Natural killer cell treated with Interleukin-12 subunit alpha and Interleukin-12 subunit beta and Interleukin-15 and Interleukin-18, amount 100 ng/mL, for 72 hours (primary cell): ENCODE data around the gene PARVB. TPM values are rescaled to one million over a fixed set of nuclear protein-coding genes. Genes with fewer than 3 reads are reported as not detected.
A peak's percentile ranks its signal among the peaks of the same experiment; 100 is the strongest.

ENCODE experiments used
- ATAC-seq, 2 donors: fragments of 150-1000 bp; cut with Tn5 transposase in 1 of 2; sonication (Bioruptor Pico), chemical (Tn5 transposase) in 1 of 2; 2 replicates each; pipeline ENCODE4 v1.10.0; 2021
- DNase-seq: peaks from one replicate; pipeline ENCODE4 v3.0.0; 2022; ENCODE audit warnings: low spot score
- H3K27ac Mint-ChIP-seq, 2 donors: 1 replicate in 1 of 2; 2 replicates in 1 of 2; pipeline ENCODE4 v1.8.0; 2022; ENCODE audit warnings: mixed read lengths in 2 of 2, mild to moderate bottlenecking in 1 of 2, moderate library complexity in 1 of 2
- H3K27me3 Mint-ChIP-seq, 2 donors: 1 replicate in 1 of 2; 2 replicates in 1 of 2; pipeline ENCODE4 v1.8.0; 2022; ENCODE audit warnings: mixed read lengths in 2 of 2
- H3K36me3 Mint-ChIP-seq: one replicate; pipeline ENCODE4 v1.8.0; 2022; ENCODE audit warnings: mixed read lengths
- H3K4me1 Mint-ChIP-seq, 2 donors: 1 replicate in 1 of 2; 2 replicates in 1 of 2; pipeline ENCODE4 v1.8.0; 2022; ENCODE audit warnings: low read depth in 2 of 2, mixed read lengths in 2 of 2, mild to moderate bottlenecking in 1 of 2
- H3K4me3 Mint-ChIP-seq: one replicate; pipeline ENCODE4 v1.8.0; 2022; ENCODE audit warnings: mixed read lengths
- H3K9me3 Mint-ChIP-seq: 2 replicates; pipeline ENCODE4 v1.8.0; 2022; ENCODE audit warnings: mixed read lengths
- total RNA-seq, 2 donors: library from RNA; stranded (reverse); gene quantifications; one replicate each; pipeline ENCODE4 v1.2.3, GENCODE V29; 2022

PARVB gene
- total RNA-seq, 2 donors from 2014 or later: 16.9 to 61.3 TPM

DNA sequence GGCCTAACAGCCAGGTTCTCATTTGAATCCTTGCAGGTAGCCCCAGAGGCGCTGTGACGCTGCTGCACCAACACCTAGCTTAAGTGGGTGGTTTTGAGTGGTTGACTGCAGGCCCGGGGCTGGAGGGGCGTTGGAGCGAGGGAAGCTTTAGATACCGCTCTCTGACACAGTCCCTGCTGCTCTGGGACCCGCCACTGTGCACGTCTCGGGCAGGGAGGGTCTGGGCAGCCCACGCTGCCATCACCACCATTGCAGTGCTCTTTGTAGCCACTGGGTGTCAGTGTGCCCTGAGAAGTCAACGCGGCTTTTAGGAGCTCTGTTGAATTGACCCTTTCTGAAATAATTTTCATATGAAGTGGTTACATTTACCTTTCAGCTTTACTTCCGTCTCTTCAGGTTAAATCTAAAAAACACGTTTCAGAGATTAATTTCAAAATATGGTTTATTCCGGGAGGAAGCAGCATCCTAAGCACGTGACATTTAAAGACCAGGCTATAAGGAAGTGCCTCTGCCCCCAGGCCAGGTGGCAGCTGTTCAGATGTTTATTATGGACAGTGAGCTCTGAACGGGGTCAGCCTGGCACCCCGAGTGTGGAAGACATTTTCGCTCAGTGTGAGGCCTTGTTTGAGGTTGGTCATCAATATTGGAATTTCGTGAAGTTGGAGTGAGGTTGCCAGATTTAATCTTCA is 30.9 kb upstream of the PARVB start:
- Mint-ChIP-seq H3K27ac (peak overlapping the region in 1 of 2 donors; percentile 38), H3K27me3 (no peaks in the 10 kb centered on the region), H3K36me3 (peaks cover 21% of the 10 kb centered on the region), H3K4me3 (no peak overlapping the region), H3K4me1 (peaks cover 24 to 26% of the 10 kb centered on the region in 2 donors), H3K9me3 (no peaks in the 10 kb centered on the region)
- DNase-seq: no peak
- ATAC-seq: peak; percentile 70

DNA sequence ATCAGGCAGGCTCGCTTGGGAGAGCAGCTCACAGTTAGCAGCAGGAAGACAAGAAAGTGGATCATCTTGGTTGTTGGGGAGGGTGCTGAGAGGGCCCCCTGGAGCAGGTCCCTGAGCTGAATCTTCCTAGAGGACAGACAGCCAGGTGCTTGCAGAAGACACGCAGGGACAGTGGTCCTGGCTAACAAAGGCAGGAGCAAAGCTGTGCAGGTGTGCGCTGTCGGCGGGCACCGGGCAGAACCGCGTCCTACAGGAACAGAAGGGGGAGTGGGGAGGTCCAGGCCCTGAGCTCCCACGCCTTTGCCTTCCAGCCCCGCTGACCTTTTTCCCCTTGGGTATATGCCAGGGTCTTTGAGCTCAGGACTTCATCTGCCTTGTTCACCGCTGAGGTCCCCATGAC is 30.1 kb upstream of the PARVB start:
- H3K27ac Mint-ChIP-seq: no peak overlapping the region
- H3K4me1 Mint-ChIP-seq: peaks cover 24 to 26% of the 10 kb centered on the region in 2 donors
- peaks cover 16% of the 10 kb centered on the region for H3K36me3 Mint-ChIP-seq
- ATAC-seq: no peak
- no peaks in the 10 kb centered on the region for H3K27me3 Mint-ChIP-seq
- H3K9me3 Mint-ChIP-seq: no peaks in the 10 kb centered on the region
- no peak for DNase-seq
- no peak overlapping the region for H3K4me3 Mint-ChIP-seq

DNA sequence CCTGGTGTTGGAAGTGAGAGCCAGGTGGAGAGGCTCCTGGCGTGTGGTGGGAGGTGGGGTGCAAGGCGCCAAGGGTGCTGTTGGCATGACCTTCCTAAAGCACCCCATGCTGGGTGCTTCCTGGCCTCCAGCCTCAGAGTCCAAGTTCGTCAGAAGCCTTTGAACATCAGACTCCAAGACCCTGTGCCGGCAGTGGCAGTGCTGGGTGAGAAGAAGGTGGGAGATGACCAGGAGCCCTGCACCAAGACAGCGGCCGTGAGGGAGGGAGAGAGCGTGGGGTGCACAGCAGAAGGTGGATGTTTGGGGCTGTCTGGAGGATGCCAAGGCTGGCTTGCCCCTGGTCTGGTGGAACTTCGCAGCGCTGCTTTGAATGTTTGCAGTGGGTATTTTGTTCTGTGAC is 29.7 kb upstream of the PARVB start:
- no peak for DNase-seq
- H3K27ac Mint-ChIP-seq: no peak overlapping the region
- no peak for ATAC-seq
- H3K9me3 Mint-ChIP-seq: no peaks in the 10 kb centered on the region
- H3K4me1 Mint-ChIP-seq: peaks cover 24 to 26% of the 10 kb centered on the region in 2 donors
- H3K4me3 Mint-ChIP-seq: no peak overlapping the region
- H3K36me3 Mint-ChIP-seq: peaks cover 16% of the 10 kb centered on the region
- no peaks in the 10 kb centered on the region for H3K27me3 Mint-ChIP-seq

DNA sequence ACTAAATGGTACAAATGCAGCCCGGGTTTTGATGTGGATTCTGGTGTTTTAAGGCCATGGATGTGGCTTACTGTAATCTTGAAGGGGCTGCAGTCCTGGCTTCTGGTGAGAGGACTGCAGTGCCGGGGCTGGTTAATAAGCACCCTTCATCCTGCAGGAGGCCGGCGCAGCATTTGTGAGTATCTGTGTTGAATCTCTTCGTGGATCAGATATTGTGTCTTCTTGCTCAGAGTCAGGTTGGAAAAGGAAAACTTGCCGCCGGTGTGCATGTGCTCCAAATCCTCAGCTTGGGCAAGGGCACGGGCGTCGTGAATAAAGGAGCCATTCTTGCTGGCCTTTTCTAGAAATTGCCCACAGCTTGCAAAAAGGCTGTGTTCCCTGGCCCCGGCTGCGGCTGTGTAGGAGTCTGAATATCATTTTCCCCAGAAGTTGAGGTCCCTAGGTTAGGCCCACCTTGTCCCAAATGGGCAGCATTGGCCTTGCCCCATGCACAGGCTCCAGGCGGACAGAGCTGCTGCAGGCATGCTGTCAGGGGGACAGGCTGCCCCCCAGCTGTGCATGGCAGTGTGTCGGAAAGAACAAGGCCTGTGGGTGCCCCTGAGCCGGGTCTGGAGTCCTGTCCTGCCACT is 28.9 kb upstream of the PARVB start:
- Mint-ChIP-seq H3K9me3 (no peaks in the 10 kb centered on the region), H3K36me3 (peaks cover 16% of the 10 kb centered on the region), H3K27me3 (no peaks in the 10 kb centered on the region), H3K4me1 (peaks cover 24 to 26% of the 10 kb centered on the region in 2 donors), H3K27ac (peak overlapping the region; percentile 74 to 75), H3K4me3 (peak overlapping the region; percentile 90)
- no peak for DNase-seq
- ATAC-seq: no peak

DNA sequence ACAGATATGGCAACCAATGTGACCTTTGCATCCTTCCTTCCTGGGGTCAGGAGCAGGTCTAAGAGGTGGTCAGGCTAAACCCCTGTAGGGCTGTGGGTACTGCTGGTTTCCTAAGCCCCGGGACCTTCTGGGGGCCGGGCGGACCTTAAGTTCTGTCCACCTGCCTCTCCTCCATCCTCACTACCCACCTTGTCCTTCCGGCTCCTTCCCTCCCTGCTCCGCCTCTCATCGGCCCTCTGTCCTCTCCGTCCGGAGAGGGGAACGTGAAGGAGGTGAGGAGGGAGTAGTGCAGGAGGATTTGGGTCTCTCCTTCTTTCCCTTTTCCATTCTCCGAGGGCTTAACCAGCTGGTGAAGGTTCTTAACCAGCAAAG is 28.3 kb upstream of the PARVB start:
- Mint-ChIP-seq H3K4me1 (peaks cover 24 to 26% of the 10 kb centered on the region in 2 donors), H3K27ac (peak overlapping the region; percentile 82 to 90), H3K4me3 (peak overlapping the region; percentile 90), H3K9me3 (no peaks in the 10 kb centered on the region), H3K27me3 (no peaks in the 10 kb centered on the region), H3K36me3 (peaks cover 16% of the 10 kb centered on the region)
- no peak for DNase-seq
- ATAC-seq: peak; percentile 41 to 55

DNA sequence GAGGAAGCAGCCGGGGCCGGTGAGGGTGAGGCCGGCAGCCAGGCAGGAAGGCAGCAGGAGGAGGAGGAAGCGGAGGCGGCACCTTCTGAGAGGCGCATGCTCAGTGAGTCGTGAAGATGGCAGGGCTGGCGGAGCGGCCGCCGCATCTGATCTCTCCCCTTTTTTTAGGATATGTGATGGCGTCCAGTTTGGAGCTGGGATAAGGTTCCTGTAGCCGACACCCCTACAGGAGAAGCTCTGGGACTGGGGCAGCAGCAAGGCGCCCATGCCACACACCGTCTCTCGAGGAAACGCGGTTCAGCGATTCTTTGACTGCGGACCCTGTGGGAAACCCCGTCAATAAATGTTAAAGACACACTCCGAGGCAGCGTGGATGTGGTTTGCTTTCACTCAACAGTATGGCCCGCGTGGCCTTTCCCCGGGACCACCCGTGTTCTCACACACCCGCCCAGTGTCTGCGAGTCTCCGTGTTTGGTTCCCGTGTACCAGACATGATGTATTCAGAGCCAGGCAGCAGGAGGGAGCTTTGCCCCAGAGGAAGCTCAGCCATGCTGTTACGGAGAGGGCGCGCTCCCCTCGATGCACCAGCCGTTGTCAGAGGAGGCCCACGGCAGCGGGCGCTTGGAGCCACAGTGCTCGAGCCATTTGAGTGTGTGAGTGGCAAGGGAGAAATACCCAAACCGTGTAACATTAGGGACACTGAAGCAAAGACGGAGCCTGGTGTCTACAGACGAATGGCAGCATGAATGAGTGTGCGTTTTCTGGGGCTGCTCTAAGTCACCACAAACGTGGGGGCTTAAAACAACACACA is 27.7 kb upstream of the PARVB start:
- H3K36me3 Mint-ChIP-seq: peaks cover 16% of the 10 kb centered on the region
- H3K27me3 Mint-ChIP-seq: no peaks in the 10 kb centered on the region
- H3K4me1 Mint-ChIP-seq: peaks cover 24 to 26% of the 10 kb centered on the region in 2 donors
- H3K9me3 Mint-ChIP-seq: no peaks in the 10 kb centered on the region
- DNase-seq (peak; percentile 75), ATAC-seq (peak; percentile 84 to 85)
- peak overlapping the region; percentile 90 for H3K4me3 Mint-ChIP-seq
- H3K27ac Mint-ChIP-seq: peak overlapping the region; percentile 82 to 90

DNA sequence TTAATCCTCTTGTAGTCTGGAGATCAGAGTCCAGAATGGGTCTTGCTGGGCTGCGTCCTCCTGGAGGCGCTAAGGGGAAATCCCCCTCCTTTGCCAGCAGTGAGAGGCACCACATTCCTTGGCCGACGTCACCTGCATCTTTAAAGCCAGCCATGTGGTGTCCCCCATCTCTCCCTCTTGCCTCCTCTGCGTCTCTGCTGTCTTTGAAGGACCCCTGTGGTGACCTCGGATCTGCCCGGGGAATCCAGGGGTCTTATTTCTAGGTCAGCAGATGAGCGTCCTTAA is 27.2 kb upstream of the PARVB start:
- Mint-ChIP-seq H3K4me3 (peak overlapping the region; percentile 90), H3K4me1 (peaks cover 24 to 26% of the 10 kb centered on the region in 2 donors), H3K27ac (no peak overlapping the region), H3K9me3 (no peaks in the 10 kb centered on the region), H3K36me3 (peaks cover 12% of the 10 kb centered on the region), H3K27me3 (no peaks in the 10 kb centered on the region)
- DNase-seq: no peak
- ATAC-seq: no peak

DNA sequence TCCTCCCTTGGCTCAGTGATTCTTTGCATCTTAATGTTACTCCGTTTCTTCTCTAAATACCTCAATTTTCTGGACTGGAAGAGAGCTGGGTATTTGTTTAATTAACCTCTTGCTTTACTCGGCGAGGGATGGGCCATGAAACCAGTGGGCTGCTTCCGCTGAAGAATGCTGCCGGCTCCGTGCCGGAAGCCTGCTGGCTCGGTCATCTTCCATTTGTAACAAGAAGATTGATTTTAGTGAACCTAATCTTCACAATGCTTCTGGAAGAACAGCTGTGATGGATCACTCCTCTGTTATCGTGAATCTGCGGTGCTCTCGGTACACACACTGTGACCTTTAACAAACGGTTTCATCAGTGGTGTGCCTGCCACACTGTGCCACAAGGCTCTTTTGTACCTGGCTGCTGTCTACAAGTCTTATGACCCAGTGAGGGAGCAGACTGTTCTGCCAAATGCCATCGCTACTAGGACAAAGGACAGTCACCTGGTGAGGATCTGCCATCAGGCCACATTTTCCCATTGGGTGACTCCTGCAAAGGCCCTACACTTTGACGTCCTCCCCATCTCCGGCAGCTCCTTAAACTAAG is 25.3 kb upstream of the PARVB start:
- H3K4me3 Mint-ChIP-seq: no peak overlapping the region
- no peak overlapping the region for H3K27ac Mint-ChIP-seq
- no peak for DNase-seq
- no peaks in the 10 kb centered on the region for H3K9me3 Mint-ChIP-seq
- H3K27me3 Mint-ChIP-seq: no peaks in the 10 kb centered on the region
- H3K4me1 Mint-ChIP-seq: peaks cover 18% of the 10 kb centered on the region in 2 donors
- no peak for ATAC-seq
- no peaks in the 10 kb centered on the region for H3K36me3 Mint-ChIP-seq

DNA sequence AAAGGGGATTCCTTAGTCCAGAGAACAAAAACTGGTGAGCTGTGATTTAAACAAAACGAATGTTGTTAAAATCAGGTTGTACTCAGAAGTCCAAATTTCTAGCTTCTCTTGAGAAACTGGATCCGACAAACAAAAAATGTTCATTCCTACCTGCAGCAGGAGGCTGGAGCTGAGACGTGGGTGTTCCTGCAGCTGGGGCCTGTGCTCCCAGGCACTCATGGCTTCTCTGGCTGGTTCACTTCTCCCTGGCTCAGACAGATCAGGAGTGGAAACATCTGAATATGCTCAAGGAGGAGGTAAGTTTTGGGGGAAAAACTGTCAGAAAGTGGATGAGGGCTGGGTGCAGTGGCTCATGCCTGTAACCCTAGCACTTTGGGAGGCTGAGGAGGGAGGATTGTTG is 24.7 kb upstream of the PARVB start:
- Mint-ChIP-seq H3K9me3 (no peaks in the 10 kb centered on the region), H3K36me3 (no peaks in the 10 kb centered on the region), H3K4me1 (peaks cover 18% of the 10 kb centered on the region in 2 donors), H3K27me3 (no peaks in the 10 kb centered on the region), H3K27ac (no peak overlapping the region), H3K4me3 (no peak overlapping the region)
- DNase-seq: no peak
- no peak for ATAC-seq

DNA sequence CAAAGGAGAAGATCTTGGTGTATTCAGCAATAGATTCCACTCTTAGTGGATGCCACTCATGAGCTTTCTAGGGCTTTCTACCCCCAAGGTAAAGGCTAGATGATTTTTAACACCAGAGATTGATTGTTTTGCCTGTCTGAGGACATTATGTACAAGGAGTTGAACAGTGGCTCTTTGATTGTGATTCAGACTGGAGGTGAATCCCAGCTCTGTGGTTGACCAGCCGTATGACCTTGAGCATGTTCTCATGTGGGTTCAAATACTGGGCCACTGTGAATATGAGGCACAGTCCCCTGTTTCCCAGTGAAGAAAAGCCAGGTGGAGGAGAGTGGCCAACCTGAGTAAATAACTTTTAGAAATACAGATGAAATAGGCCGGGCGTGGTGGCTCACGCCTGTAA is 24.0 kb upstream of the PARVB start:
- DNase-seq: no peak
- no peak for ATAC-seq
- Mint-ChIP-seq H3K4me3 (no peak overlapping the region), H3K9me3 (no peaks in the 10 kb centered on the region), H3K36me3 (no peaks in the 10 kb centered on the region), H3K27ac (no peak overlapping the region), H3K27me3 (no peaks in the 10 kb centered on the region), H3K4me1 (peaks cover 13% of the 10 kb centered on the region in 2 donors)

DNA sequence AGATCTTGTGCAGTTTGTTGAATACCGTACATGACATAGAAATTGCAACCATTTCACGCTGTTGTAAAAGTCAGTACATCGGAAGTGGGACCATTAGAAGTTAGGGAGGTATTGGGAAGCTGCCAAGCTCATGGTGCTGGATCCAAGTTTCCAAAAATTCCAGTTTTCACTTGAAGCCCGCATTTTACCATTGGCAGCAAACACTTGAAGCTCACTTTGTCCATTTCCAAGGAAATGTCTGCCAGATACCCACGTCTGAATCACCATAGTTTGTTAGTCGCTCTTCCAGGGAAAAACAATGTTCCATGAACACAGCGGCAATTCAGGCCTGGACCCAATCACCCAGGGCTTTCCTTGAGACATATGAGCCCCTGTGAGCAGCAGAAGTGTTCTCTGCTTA is 22.6 kb upstream of the PARVB start:
- DNase-seq (no peak), ATAC-seq (no peak)
- no peaks in the 10 kb centered on the region for H3K9me3 Mint-ChIP-seq
- H3K4me3 Mint-ChIP-seq: no peak overlapping the region
- H3K27ac Mint-ChIP-seq: no peak overlapping the region
- H3K36me3 Mint-ChIP-seq: no peaks in the 10 kb centered on the region
- no peaks in the 10 kb centered on the region for H3K27me3 Mint-ChIP-seq
- peaks cover 2 to 4% of the 10 kb centered on the region in 2 donors for H3K4me1 Mint-ChIP-seq

DNA sequence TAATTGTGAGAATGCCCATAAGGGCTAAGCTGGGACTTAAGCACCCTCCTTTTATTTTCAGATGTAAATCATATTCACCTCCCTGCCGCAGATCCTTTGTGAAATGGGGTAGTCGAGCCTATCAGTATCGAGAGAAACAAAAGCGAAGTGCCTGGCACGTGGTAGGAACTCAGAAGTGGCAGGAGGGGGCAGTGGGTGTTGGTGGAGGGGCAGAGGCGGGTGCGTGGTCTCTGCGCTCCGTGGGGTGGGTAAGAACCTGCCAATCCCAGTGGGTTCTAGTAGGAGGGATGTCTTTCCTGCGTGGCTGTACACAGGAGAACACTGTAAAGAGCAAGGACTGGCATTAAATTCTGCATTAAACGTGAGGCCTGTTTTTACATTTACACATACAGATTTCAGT is 21.8 kb upstream of the PARVB start:
- no peak for ATAC-seq
- no peak overlapping the region for H3K4me3 Mint-ChIP-seq
- H3K36me3 Mint-ChIP-seq: no peaks in the 10 kb centered on the region
- no peaks in the 10 kb centered on the region for H3K4me1 Mint-ChIP-seq
- no peak overlapping the region for H3K27ac Mint-ChIP-seq
- no peaks in the 10 kb centered on the region for H3K27me3 Mint-ChIP-seq
- no peaks in the 10 kb centered on the region for H3K9me3 Mint-ChIP-seq
- no peak for DNase-seq

DNA sequence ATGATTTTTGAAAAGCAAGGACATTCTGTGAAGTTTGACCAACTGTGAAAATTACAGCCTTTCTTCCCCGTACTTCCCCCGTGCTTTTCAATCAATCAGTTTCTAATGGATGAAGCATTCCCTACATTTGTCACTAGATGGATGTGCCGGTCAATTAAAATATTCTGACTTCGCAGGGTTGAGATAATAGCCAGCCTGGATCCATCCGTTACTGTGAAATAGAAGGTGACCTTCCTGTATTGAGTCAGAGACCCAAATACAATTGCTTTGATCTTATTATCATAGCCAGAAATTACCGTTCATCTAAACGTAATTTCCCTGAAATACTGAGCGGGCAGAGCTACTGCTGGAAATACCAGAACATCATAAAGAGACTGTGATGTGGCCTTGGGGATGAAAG is 21.1 kb upstream of the PARVB start:
- DNase-seq: no peak
- Mint-ChIP-seq H3K4me1 (no peaks in the 10 kb centered on the region), H3K27me3 (no peaks in the 10 kb centered on the region), H3K9me3 (no peaks in the 10 kb centered on the region), H3K36me3 (no peaks in the 10 kb centered on the region), H3K27ac (no peak overlapping the region), H3K4me3 (no peak overlapping the region)
- no peak for ATAC-seq
